ENCODE data around the gene ZCCHC4.

Gene ZCCHC4, protein sequence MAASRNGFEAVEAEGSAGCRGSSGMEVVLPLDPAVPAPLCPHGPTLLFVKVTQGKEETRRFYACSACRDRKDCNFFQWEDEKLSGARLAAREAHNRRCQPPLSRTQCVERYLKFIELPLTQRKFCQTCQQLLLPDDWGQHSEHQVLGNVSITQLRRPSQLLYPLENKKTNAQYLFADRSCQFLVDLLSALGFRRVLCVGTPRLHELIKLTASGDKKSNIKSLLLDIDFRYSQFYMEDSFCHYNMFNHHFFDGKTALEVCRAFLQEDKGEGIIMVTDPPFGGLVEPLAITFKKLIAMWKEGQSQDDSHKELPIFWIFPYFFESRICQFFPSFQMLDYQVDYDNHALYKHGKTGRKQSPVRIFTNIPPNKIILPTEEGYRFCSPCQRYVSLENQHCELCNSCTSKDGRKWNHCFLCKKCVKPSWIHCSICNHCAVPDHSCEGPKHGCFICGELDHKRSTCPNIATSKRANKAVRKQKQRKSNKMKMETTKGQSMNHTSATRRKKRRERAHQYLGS

DNA sequence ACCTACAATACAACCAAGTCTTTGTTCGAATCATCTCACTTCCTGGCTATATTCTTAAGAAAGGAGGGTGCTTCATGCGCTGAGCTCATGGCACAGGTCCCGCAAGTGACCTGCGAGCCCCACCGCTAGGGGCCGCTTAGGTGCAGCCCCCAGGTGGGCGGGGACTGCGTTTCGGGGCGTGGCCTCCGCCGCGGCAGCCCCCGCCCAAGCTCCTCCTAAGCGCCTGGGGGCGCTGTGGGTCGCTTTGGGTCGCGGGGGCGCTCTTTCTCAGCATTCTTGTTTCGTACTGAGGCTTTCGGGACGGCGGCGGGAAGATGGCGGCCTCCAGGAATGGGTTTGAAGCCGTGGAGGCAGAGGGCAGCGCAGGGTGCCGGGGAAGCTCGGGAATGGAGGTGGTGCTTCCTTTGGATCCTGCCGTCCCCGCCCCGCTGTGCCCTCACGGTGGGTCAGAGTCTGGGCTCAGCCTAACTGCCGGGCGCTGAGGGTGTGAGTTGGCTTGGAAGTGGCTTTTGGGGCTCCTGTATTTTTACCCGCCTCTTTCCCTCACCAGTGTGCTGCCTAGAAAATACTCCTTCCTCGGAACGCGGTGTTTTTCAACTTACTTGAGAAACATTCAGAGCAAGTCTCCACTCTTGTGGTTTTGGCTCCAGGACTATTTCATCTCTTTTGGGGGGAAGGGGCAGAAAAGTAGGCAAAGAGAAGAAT is at the start of gene ZCCHC4:
ZCCHC4 (plus strand) TSS at position 279 of the 705 bp plus-strand sequence; CDS start at position 315, 36 bp downstream.
- ATAC-seq, result peak; percentile 92 to 97

DNA sequence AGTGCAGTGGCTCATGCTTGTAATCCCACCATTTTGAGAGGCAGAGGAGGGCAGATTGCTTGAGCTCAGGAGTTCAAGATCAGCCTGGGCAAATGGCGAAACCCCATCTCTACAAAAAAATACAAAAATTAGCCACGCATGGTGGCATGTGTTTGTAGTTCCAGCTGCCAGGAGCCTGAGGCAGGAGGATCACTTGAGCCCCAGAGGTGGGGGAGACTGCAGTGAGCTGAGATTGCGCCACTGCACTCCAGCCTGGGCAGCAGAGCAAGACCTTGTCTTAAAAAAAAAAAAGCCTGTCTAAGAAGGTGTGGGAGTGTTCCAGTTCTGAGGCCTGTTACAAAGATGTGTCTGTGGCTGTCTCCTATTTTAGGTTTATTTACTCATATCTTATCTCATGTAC is 40.7 kb upstream of the ZCCHC4 start:
- ATAC-seq, result no peak

DNA sequence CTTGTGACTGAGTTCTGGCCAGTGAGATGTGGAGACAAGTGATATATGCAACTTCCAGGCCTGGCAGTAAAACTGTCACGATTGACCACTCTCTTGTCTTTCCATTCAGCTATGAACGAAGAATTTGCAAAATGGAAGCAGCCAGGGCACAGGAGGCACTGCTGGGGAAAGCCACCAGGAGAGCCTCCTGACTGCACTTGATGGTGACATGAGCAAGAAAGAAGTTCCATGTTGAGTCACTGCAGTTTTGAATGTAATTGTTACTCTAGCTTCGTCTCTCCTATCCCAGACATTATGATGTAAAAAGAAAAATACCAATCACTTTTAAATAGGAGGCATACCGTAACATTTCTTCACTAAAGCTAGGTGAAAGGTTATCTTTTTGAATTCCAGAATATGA is 32.4 kb upstream of the ZCCHC4 start:
- no peak for ATAC-seq

DNA sequence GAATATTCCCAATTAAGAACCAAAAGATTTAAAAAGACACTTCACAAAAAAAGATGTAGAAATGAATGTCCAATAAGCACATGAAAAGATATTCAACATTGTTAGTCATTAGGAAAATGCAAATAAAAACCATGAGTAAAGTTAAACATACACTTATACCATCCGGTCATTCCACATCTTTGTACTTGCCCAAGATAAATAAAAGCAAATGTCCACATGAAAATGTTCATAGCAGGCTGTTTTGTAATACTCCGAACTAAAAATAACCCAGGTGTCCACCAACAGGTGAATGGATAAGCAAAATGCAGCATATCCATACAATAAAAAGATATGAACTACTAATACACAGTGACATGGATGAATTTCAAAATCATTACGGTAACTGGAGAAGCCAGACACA is 28.6 kb upstream of the ZCCHC4 start:
- ATAC-seq, result no peak

DNA sequence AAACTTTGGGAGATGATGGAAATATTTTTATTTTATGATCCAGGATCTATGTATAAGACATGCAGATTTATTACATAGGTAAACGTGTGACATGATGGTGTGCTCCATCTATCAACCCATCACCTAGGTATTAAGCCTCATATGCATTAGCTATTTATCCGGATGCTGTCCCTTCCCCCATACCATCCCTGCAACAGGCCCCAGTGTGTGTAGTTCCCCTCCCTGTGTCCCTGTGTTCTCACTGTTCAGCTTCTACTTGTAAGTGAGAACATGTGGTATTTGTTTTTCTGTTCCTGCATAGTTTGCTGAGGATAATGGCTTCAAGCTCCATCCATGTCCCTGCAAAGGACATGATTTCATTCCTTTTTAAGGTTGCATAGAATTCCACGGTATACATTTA is 28.1 kb upstream of the ZCCHC4 start:
- ATAC-seq, result no peak

DNA sequence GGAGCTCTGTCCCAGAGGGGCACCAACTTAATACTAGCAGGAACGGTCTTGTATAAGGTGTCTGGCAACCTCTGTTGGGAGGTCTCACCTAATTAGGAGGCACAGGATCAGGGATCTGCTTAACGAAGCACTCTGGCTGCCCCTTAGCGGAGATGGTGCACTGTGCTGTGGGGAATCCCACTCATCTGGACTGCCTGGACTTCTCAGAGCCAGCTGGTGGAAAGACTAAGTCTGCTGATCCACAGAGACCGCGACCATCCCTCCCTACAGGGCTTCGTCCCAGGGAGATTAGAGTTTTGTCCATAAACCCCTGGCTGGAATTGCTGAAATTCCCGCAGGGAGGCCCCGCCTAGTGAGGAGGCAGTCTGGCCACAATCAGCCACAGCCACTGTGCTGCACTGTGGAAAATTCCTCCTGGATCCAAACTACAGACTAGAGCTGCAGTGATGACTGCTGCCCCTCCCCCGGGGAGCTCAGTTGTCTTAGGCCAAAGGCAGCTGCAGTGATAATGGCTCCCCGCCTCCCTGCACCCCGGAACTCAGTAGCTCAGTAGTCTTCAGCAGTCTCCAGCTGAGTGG is 22.0 kb upstream of the ZCCHC4 start:
- ATAC-seq, result no peak

DNA sequence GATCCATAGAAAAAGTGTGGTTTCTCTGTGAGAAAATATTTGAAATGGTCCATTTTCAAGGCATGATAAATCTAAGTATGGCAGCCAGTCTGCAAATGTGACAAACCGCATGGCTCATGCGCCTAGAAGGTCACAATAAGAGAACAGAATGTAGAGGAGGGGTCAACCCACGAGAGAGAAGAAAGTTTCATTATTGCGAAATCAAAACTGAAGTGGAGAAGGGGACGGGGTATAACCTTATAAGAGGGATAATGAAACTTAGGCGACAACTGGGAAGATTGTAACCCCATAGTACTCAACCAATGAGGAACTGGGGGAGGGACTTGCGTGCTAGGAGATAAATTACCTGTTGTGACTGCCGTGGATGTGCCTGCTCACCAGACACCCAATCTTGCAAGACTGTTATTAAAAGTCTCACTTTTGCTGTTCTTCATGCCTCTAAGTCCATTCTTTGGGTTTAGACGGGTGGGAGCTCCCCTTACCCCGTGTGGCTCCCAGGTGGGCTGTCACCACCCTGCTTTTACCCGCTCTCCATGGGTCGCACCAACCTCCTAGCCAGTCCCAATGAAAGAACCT is 21.3 kb upstream of the ZCCHC4 start:
- no peak for ATAC-seq

DNA sequence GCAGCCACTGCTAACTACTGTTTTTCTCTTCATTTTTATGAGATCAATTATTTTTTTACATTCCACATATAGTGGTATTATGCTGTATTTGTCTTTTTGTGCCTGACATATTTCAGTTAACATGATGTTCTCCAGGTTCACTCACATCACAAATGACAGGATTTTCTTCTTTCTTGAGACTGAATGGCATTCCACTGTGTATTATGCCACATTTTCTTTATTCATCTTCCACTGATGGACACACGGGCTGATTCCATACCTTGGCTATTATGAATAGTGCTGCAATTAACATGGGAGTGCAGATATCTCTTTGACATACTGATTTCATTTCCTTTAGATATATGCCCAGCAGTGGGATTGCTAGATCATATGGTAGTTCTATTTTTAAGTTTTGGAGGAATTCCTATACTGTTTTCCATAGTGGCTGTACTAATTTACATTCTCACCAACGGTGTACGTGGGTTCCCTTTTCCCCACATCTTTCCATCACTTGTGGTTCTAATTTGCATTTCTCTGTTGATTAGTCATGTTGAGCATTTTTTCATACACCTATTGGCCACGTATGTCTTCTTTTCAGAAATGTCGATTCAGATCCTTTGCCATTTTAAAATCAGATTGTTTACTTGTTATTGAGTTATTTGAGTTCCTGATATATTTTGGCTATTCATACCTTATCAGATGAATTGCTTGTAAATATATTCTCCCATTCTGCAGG is 14.9 kb upstream of the ZCCHC4 start:
- ATAC-seq, result no peak

DNA sequence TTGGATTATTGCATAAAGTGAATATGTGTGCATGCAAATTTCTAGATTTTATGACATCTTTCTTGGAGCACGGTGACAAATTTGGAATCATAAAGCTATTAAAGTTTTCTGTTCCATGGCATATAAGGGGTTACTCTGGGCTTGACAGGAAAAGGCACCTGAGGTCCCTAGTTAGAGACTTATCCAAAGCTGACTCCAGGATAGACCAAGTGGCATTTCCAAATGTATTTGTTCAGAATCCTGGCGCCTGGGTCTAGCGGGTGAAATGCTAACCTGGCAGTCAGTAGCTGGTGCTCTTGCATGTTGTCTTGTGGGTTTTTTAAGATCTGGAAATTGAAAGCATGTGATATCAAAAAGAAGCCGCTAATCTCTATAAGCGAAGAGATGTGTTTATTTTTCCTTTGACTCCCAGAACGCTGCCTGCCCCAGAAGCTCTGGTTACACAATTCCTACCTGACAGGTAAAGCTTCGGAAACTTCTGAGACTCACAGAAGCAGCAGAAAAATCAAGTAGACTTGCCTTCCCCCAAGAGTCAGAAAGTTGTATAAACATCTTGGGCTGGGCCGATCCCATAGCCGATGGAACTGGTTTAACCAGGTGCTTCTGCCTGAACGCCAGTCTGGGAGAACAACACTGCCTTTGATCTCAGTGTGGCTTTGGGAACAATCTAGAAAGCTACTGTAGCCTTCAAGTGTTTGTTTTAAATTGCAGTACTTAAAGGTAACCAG is 12.9 kb upstream of the ZCCHC4 start:
- no peak for ATAC-seq

DNA sequence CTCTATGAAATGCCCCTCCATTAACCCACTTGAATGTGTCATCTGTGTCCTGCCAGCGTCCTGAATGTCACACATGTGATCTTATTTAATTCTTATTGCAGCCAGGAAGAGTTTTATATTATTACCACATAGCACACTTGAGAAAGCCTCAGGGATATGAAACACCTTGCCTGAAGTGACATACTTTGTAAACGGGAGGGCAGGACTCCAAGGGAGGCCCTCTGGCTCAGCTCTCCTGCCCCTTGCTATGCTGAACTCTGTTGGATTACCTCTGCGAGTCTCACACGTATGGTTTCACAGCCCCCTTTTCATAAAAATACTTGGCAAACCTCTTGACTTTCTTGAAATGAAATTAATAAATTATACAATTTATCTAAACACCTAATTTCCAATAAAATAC is 11.1 kb upstream of the ZCCHC4 start:
- no peak for ATAC-seq

DNA sequence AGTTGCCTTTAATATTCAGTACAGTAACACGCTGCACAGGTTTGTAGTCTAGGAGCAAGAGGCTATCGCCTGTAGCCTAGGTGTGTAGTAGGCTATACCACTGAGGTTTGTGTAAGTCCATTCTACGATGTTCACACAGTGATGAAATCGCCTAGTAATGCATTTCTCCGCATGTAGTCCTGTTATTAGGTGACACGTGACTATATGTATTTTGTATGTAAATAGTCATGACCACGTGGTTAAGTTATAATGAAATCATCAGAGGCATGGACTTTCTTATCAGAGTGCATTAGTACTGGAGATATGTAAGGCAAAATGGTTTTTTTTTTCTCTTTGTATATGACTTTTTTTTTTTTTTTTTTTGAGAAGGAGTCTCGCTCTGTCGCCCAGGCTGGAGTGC is 9.9 kb upstream of the ZCCHC4 start:
- no peak for ATAC-seq

DNA sequence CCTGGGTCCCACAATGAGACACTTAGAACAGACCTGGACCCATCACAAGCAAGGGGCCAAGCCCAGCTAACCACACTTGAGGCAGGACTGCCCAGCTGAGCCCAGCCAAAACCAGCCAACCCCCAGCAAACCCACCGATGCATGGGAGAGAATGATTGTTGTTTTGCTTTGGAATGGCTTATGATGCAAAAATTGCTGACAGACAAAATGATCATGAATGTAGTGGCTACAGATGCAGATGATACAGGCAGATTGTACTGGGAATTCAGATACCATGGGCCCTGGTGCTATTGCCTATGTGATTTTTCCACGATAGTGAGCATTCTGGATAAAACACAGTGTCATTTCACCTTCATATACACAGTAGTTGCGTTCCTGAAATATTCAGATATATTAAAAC is 9.0 kb upstream of the ZCCHC4 start:
- no peak for ATAC-seq

DNA sequence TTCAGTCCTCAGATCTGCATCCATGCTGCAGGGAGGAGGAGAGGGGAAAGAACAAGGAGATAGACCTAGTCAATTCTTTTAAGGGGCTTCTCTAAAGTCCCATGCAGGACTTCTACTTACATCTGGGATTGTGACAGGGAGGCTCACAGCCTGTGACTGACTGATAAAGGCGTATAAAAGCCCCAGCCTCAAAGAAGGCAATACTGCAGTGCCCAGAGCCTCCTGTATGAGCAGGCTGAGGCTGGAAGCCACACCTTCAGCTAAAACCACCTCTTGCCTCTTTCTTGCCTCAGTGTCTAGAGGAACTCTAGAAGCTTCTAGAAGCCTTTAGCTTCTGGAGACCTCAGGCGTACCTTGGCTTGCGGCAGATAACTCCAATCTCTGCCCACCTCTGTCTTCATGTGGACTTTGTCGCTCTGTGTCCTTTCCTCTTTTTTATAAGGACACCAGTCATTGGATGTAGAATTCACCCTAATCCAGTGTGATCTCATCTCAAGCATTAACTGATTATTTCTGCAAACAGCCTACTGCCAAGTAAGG is 6.0 kb upstream of the ZCCHC4 start:
- ATAC-seq, result no peak

DNA sequence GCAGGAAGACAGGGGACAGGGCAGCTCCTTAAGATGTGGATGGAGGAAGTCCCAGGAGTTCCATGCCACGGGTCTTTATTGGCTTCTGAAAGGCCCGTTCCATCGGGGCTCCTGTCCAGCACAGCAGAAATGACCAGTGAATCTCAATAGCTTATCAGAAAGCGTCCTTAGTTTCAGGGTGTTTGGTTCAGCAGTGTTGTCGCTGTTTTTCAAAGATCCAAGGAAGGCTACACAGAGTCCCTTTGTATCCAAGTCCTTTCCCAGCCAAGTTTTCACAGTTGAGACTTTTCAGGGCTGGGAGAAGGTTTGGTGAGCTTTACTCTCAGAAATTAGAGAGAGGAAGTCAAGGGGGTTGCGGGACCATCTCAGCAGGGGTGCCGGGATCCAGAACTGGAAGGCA is 5.0 kb upstream of the ZCCHC4 start:
- ATAC-seq, result no peak

DNA sequence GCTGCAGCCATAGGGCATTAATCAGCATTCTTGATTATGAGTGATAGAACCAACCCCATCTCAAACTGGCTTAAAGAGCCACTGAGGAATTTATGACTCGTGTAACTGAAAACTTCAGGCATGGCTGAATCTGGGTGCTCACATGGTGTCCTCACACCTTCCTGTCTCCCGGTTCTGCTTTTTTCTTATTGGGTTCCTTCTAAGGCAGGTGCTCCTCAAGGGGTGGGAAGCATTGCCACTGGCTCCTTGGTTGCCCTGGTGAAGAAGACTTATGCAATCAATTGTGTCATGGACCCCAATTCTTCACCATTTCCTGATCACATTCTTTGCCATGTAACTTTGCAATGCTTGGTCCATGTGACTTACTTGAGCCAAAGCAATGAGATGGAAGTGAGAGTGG is 4.3 kb upstream of the ZCCHC4 start:
- no peak for ATAC-seq

DNA sequence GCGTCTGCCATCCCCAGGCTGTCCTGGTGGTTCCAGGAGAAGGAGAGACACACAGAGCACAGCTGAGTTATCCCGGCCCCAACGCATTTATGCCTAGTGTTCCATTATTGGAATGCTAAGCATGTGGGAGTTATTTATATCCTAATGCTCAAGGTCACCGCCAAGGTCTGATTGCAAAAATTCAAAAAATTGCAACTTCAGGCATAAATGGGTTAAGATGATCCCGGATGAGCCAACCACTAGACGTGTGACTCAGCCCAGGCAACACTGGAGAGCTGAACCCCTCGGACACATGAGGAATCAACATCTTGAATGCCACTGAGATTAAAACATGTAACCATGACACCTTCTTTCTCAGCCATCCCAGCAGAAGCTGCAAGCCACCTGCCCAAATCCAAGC is 3.8 kb upstream of the ZCCHC4 start:
- no peak for ATAC-seq

DNA sequence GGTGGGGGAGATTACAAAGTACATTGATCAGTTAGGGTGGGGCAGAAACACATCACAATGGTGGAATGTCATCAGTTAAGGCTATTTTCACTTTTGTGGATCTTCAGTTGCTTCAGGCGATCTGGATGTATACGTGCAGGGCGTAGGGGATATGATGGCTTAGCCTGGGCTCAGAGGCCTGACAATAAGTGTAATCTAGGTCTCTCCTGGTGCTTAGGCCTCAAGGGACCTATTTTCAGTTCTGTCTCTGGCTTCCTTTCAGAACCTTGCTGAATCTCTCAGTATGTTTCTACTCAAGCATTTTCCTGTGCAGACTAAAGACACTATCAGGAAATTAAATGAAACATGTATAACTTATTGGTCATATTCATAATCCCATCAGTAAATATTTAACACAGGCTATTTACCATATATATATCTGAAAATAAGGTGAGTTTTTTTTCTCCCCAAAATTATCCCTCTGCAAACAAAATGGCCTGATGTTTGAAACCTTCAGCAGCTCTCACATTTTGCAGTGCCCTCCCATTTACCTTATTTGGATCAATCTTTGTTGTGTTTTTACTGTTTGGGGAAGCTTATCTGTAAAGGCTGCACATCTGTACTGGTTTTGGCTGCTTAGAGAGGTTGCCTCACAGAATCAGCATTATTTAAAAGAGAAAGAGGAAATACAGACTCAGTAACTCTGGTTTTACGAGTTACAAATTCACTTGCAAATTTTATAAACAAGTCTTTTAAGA is 2.3 kb upstream of the ZCCHC4 start:
- ATAC-seq, result no peak

DNA sequence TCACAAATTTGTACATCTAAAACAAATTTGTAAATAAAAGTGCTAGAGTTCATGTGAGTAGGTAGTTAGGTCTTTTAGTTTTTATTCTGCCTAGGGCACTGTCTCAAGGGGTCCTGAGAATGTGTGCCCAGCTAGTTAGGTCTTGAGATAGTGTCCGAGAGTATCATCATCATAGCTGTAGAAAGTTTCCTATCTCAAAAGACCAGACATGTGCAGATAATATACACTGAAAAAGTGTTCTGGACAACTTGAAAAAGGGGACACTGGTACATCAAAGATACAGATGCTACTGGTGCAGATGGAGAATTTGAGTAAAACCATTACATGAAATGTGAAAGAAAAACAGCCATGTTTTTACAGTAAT is 1.8 kb upstream of the ZCCHC4 start:
- ATAC-seq, result no peak

DNA sequence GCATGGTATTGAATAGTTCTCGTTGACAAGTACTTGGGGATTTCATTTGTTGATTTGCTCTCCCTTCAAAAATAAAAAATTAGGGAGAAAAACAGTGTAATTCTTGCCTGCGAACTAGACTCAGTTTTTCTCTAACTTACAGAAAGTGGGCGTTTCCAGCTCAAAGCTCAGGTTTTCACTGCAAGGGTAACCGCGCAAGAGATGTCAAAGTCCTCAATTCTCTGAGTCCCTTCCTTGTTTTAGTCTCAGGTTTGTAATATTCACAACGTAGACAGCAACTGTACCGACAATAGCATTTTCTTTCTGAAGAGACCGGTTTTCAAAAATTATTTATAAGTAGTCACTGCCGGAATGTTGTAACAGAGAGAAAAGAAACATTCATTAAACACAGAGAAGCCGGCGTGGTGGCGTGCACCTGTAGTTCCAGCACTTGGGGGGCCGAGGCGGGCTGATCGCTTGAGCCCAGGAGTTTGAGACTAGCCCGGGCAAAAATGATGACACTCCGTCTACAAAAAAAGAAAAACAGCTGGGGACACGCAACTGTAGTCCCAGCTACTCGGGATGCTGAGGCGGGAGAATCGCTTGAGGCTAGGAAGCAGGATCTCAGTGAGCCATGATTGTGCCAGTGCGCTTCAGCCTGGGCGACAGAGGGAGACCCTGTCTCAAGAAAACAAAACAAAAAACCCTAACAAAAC is 774 bp downstream of the ZCCHC4 start:
- no peak for ATAC-seq

DNA sequence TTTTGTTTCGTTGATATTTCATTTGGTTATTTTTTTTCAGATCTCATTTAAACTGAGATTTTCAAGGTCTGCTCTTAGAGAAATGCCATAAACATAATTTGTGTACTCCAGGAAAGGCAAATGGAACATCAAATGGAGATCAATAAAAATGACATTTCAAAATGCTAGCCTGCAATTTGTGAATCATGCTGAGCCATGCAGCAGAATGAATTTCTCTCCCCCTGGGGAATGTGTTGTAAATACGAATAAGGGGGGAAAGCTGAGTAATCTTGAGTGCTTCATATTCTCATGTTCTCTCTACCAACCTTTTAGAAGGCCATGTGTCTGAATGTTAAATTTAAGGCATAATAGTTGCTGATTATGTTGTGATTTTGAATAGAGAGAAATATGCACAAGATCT is 7.8 kb downstream of the ZCCHC4 start:
- peak in 1 of 2 donors; percentile 21 for ATAC-seq

Data from activated CD4-positive, CD25-positive, alpha-beta regulatory T cell treated with anti-CD3 and anti-CD28 coated beads, Interleukin-2, amount 50 U/mL, for 24 hours (primary cell).